Skin epidermis (tissue), 12 donors: ENCODE results near the gene UTP11.
"Not testable (repeated sequence)": the region's sequence is repeated elsewhere in the genome, so short reads cannot be mapped to it uniquely, and the experiment has no call there.

Experiments used
- H3K27ac ChIP-seq, 21 experiments: fragments of 200-600 bp; sonication (generic) in 11 of 21; one replicate each; pipeline ENCODE4 v1.5.0; 2020; ENCODE audit warnings: mild to moderate bottlenecking in 3 of 21, inconsistent platforms in 2 of 21, moderate library complexity in 2 of 21
- H3K4me3 ChIP-seq, 7 experiments: fragments of 200-600 bp; sonication (generic) in 2 of 7; one replicate each; pipeline ENCODE4 v1.5.0; 2020; ENCODE audit warnings: inconsistent platforms in 2 of 7, mild to moderate bottlenecking in 2 of 7, moderate library complexity in 1 of 7

The UTP11 gene, protein sequence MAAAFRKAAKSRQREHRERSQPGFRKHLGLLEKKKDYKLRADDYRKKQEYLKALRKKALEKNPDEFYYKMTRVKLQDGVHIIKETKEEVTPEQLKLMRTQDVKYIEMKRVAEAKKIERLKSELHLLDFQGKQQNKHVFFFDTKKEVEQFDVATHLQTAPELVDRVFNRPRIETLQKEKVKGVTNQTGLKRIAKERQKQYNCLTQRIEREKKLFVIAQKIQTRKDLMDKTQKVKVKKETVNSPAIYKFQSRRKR

GRCh38 chr1:38012363-38013226 is at the start of gene UTP11:
UTP11 (plus strand) TSS chr1:38012734; CDS start chr1:38012803, 69 bp downstream.
- Histone ChIP-seq H3K4me3 (peak within 1 kb of the TSS; percentile 48 to 81 (median 67)), H3K27ac (peak within 1 kb of the TSS; percentile 63 to 98 (median 93))

- not testable (repeated sequence) for H3K27ac ChIP-seq, H3K4me3 ChIP-seq
These were observed 48.4 kb upstream of the UTP11 start for GRCh38 chr1:37964106-37964505.

GRCh38 chr1:37965301-37965700 is 47.2 kb upstream of the UTP11 start:
- Histone ChIP-seq H3K4me3 (no peak overlapping the region), H3K27ac (no peak overlapping the region)

DNA sequence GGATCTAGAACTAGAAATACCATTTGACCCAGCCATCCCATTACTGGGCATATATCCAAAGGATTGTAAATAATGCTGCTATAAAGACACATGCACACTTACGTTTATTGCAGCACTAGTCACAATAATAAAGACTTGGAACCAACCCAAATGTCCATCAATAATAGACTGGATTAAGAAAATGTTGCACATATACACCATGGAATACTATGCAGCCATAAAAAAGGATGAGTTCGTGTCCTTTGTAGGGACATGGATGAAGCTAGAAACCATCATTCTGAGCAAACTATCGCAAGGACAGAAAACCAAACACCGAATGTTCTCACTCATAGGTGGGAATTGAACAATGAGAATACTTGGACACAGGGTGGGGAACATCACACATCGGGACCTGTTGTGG is 38.9 kb upstream of the UTP11 start:
- not testable (repeated sequence) for H3K4me3 ChIP-seq, H3K27ac ChIP-seq

GRCh38 chr1:37974567-37974966 is 38.0 kb upstream of the UTP11 start:
- H3K27ac ChIP-seq: no peak overlapping the region
- H3K4me3 ChIP-seq: no peak overlapping the region

- not testable (repeated sequence) for H3K4me3 ChIP-seq, H3K27ac ChIP-seq
These were observed 37.5 kb upstream of the UTP11 start for GRCh38 chr1:37975083-37975482.

GRCh38 chr1:37978541-37978940 is 34.0 kb upstream of the UTP11 start:
- Histone ChIP-seq H3K27ac (no peak overlapping the region), H3K4me3 (no peak overlapping the region)

- no peak overlapping the region for H3K27ac ChIP-seq
These were observed 29.0 kb upstream of the UTP11 start for GRCh38 chr1:37983546-37983945.

DNA sequence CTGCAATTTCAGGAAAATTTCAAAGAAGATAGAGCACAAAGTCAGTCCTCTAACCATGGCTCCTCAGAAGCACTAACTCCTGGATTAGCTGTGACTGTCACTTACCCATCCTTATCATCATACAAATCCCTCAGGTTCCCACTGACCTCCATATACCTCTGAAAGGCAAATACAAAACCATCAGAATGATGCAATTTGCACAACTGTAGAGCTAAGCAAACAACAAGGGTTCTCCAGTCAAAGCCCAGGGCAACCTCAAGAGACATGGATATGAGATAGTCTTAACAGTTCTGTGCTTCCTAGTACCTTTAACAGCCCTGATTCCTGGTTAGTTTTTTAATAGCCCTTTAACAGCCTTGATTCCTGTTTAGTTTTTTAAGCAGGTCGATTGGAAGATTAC is 24.9 kb upstream of the UTP11 start:
- Histone ChIP-seq H3K4me3 (no peak overlapping the region), H3K27ac (no peak overlapping the region)

More at GRCh38 chr1:37983546-37983945, 29.0 kb upstream of the UTP11 start:
- H3K4me3 ChIP-seq: no peak overlapping the region

- Histone ChIP-seq H3K4me3 (peak overlapping the region; percentile 60 to 95 (median 82)), H3K27ac (peak overlapping the region in 20 of 21 experiments; percentile 11 to 90 (median 81))
These were observed 23.1 kb upstream of the UTP11 start for GRCh38 chr1:37989361-37989930.

DNA sequence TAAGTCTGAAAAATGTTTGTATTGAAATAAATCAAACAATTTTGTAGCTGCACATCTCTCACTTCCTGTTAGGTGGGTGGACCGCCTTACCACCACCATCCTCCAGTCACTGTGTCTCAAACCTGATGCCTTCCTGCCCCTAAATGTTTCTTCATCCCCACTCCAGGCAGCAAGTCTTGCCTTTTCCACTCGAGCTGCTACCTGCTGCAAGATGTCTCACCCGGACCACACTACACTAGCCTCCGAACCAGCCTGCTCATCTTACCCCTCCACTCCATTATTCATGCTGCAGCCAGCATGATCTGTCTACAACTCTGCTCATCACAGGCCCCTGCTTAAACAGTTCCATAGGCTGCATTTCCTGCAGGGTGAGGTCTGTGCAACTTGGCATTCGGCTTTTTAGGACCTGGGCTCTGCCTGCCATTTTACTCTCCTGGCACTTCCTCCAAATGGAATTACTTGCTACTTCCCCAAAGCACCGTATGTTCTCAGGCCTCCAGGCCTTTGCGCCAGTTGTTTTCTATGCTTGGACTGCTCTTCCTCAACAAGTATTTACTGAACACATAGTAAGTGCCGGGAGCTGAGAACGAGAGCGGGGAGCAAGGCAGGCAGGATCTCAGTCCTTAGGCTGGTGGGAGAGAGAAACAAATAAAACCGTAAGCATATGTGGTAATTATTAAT is 17.5 kb upstream of the UTP11 start:
- peak overlapping the region in 19 of 21 experiments; percentile 12 to 92 (median 85) for H3K27ac ChIP-seq
- peak overlapping the region in 6 of 7 experiments; percentile 41 to 55 (median 48) for H3K4me3 ChIP-seq

DNA sequence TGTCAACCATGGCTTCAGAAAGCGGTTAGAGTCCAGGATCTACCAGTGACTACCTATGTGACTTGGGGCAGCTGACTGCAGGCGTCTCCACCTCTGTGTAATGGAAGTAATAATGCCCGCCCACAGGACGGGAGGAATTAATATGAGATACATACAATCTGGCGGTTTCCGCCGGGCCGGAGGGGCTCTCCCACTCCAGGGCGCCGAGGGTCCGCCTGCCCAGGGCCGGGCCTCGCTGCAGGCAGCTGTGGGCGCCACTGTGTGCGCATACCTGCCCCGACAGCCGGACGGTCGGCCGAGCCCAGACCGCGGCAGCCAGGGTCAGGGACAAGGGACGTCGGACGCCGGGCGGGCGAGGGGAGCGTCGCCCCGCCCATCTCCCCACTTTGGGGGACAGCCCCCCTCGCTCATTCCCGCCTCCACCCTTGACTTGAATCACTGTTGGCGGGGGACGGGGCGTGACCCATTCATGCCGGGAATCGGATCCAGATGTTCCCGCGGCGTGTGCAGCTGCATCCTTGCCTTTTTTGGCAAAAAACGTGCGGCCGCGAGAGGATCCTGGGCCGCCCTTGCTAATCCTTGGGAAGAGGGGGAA is 16.7 kb upstream of the UTP11 start:
- Histone ChIP-seq H3K4me3 (peak overlapping the region; percentile 34 to 55 (median 45)), H3K27ac (peak overlapping the region in 20 of 21 experiments; percentile 57 to 92 (median 84))

- Histone ChIP-seq H3K4me3 (no peak overlapping the region), H3K27ac (peak overlapping the region in 18 of 21 experiments; percentile 54 to 92 (median 86))
These were observed 15.1 kb upstream of the UTP11 start for GRCh38 chr1:37997256-37998088.

- Histone ChIP-seq H3K27ac (peak overlapping the region in 14 of 21 experiments; percentile 29 to 90 (median 86)), H3K4me3 (no peak overlapping the region)
These were observed 14.3 kb upstream of the UTP11 start for GRCh38 chr1:37998089-37998808.

- no peak overlapping the region for H3K4me3 ChIP-seq
- peak overlapping the region in 20 of 21 experiments; percentile 70 to 90 (median 84) for H3K27ac ChIP-seq
These were observed 13.6 kb upstream of the UTP11 start for GRCh38 chr1:37998913-37999429.

GRCh38 chr1:37999430-38000232 is 12.9 kb upstream of the UTP11 start:
- H3K4me3 ChIP-seq: no peak overlapping the region

GRCh38 chr1:38000233-38000528 is 12.4 kb upstream of the UTP11 start:
- Histone ChIP-seq H3K27ac (peak overlapping the region in 20 of 21 experiments; percentile 70 to 90 (median 84)), H3K4me3 (no peak overlapping the region)

More at GRCh38 chr1:37999430-38000232, 12.9 kb upstream of the UTP11 start:
- peak overlapping the region in 20 of 21 experiments; percentile 70 to 90 (median 84) for H3K27ac ChIP-seq
